ENCODE data around the gene MYBPC1.

The MYBPC1 gene

DNA sequence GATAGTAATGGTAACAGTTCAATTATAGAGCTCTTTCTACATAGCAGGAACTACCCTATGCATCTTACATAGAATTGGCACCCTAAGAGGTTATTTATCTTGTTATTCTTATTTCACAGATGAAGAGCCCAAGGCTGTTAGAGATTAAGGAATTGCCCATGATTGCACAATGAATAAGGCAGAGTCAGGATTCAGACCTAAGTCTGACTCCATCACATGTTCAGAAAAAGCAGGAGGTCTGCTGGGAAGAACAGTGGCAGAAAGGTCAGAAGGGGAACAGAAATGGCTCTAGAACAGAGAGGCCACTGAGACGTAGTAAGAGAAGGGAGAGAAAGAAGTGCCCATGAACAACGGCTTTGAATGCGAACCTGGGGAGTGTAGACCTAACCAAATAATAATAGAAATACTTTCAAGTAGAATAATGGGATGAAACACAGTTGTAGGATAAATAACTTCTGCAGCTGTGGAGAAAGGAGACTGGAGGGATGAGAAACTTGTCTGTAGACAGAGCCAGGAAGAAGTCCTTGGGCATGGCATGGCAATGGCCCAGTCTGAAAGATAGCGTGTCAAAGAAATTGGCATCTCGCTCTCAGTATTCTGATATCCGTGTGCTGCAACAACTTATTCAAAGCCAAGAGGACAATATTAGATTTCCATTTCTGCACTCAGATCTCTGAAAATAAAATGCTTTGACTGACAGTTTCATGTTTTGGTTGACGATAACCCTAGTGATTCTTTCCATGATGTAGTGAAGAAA is 17.6 kb downstream of the MYBPC1 start:
- TF ChIP-seq CTCF (IDR thresholded peaks at IDR 0.05) = no peak
- no peak for TF ChIP-seq ZFX (IDR thresholded peaks at IDR 0.05; ENCODE audit: borderline replicate concordance)
- H3K27ac ChIP-seq = peak overlapping the region; percentile 21

DNA sequence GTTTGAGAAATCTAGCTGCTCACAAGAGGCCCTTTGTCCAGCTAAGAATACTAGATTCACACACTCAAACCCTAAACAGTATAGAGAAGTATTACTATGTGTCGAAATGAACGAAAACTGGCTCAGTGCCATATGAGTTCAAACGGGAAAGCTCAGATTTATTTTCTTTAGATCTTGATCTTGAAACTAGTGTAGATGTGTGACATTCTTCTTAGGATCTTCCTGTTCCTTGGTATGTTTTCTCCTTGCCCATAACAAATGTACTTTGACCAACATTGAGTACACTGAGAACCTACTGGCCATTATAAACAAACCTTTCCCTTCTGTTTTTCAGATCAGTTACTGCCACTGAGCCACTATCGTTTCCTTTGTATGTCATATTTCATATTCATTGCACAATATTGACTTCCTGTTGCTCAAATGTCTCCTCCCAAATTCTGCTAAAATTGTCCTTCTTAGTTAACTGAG is 21.3 kb downstream of the MYBPC1 start:
- H3K27ac ChIP-seq = peak overlapping the region; percentile 98
- no peak for TF ChIP-seq ZFX (IDR thresholded peaks at IDR 0.05; ENCODE audit: borderline replicate concordance)
- TF ChIP-seq CTCF (IDR thresholded peaks at IDR 0.05) = 0 out of 2 replicates have a peak, but pooled peaks have one; percentile 2

DNA sequence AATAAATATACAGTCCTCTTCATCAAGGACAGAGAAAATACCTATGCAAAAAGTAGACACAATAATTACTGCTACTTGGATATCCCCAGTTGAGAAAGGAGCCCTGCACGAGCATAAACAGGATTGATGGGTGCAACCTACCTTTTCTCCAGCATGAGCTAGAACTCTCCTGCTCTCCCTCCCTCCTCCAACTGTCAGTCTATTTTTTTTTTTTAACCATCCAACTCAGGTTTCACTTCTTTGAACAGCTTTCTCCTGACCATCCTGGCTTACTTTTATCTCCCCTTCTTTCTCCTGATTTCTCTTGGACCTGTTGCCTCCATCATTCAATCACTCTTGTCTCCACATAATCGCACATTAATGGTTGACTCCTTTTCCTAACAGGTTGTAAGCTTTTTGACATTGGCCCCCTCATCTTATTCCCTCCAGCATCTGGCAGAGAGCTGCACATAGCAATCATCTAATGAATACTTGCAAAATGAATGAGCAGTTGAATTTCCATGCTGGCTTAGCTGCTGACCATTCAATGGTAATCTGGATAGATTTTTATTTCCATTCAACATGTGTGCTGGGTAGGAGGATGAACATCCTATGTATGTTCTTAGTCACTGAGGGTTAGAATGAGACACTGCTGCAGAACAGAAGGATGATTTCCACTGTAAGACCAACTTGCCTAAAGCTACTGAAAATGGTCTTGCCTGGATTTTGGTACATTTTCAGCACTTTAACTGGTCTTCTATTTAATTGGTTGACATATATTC is 24.4 kb downstream of the MYBPC1 start:
- H3K27ac ChIP-seq = peak overlapping the region; percentile 98
- no peak for TF ChIP-seq CTCF (IDR thresholded peaks at IDR 0.05)

DNA sequence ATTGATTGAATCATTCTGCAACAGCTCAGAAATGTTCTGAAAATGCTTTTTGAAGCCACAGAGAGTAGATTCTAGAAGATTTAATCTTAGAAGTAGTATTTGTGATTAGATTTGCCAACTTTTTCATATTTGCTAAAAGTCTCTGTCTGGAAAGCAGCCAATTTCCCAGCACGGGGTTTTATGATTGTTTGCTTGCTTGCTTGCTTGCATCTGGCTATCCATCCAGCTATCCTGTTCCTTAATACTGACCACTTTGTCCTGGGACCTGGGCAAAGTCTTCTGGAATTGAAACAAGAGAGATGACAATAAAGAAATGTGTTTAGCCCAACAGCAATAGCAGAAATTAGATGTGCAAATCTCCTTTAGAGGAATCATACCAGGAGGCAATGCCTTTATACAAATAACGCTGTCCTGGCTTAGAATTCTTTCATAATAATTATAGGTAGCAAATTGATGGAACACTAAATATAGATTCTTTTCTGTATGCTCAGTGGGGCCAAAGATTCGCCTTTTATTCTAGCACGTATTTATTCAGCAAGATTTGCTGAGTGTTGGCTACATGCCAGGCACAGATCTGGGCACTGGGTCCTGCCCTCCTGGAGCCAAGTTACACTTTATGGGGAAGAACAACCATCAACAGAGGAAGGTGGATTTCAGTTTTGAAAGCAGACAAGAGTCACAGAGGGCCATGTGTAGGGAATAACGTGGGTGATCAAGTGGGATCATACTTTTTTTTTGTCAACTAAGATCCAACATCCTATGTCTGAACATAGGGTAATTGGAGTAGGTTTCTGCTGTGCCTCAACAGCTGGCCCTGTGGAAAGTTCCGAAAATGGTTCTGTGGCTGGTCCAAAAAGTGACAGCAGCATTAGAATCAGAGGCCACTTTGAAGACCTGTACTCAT is 25.3 kb downstream of the MYBPC1 start:
- H3K27ac ChIP-seq = peak overlapping the region; percentile 98
- no peak for TF ChIP-seq ZFX (IDR thresholded peaks at IDR 0.05; ENCODE audit: borderline replicate concordance)
- TF ChIP-seq CTCF (IDR thresholded peaks at IDR 0.05) = no peak

GRCh38 chr12:101620762-101621133 is 26.0 kb downstream of the MYBPC1 start:
- H3K27ac ChIP-seq = peak overlapping the region; percentile 98
- TF ChIP-seq ZFX (IDR thresholded peaks at IDR 0.05; ENCODE audit: borderline replicate concordance) (no peak), CTCF (IDR thresholded peaks at IDR 0.05) (no peak)

DNA sequence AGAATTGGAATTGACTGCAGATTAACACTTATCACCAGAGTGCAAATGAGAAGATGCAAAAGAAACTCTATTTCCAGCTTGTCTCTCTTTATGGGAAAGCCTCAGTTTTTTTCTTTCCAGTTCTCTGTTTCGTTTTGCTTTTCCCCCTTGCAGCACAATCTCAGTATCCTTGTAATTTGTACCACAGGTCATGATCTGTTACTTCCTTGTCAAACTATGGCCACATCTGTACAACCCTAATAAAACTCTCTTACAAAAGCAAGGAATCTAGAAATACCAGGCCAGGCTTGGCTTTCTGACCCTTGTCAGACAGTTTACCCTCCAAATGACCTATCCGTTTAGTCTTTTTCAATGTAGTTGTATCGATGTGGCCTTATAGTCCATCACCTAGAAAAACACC is 33.9 kb downstream of the MYBPC1 start:
- H3K27ac ChIP-seq = peak overlapping the region; percentile 5; the same call in 1 of the 2 replicates
- TF ChIP-seq CTCF (IDR thresholded peaks at IDR 0.05) = no peak
- TF ChIP-seq ZFX (IDR thresholded peaks at IDR 0.05; ENCODE audit: borderline replicate concordance) = no peak
